Panc1 (cell line): Measurements from ENCODE around the gene LIMK1. TPM values are rescaled to one million over a fixed set of nuclear protein-coding genes. Genes with fewer than 3 reads are reported as not detected.
"Not testable (repeated sequence)": the region's sequence is repeated elsewhere in the genome, so short reads cannot be mapped to it uniquely, and the experiment has no call there.

Experiments used
- ATAC-seq: fragments of 200-7000 bp; cut with Tn5 transposase; 2 replicates; pipeline ENCODE4 v1.9.1; 2020; ENCODE audit warnings: mild to moderate bottlenecking, moderate library complexity
- BruUV-seq: library from RNA; stranded (reverse); fragments of 400-500 nt; replicated peaks from 2 replicates; lab custom pipeline; 2021; lab: Mats Ljungman, UMichigan
- CTCF ChIA-PET: fragments of 300-600 bp; sonication (Branson Sonifier 250); formaldehyde crosslinking; loops from one replicate; lab custom pipeline; 2022; ENCODE audit warnings: antibody characterized with exemption; lab: Charles Lee
- POLR2A ChIA-PET: fragments of 300-600 bp; sonication (Branson Sonifier 250); formaldehyde crosslinking; loops from one replicate; lab custom pipeline; 2022; ENCODE audit warnings: antibody characterized with exemption; lab: Charles Lee
- DNase-seq: peaks from one replicate; pipeline ENCODE4 v3.0.0-alpha.2; 2010; ENCODE audit warnings: low read depth, low spot score
- H3K27ac ChIP-seq: 2 replicates; pipeline ENCODE4 v1.5.1; 2011; ENCODE audit warnings: mild to moderate bottlenecking, low read length, inconsistent platforms
- H3K27me3 ChIP-seq: fragments of 200-500 bp; sonication (Bioruptor generic); 2 replicates; pipeline ENCODE4 v1.6.0; 2014; ENCODE audit warnings: low read length, inconsistent platforms; ENCODE audit not compliant: control insufficient read depth, insufficient read depth
- H3K36me3 ChIP-seq: fragments of 200-500 bp; sonication (Bioruptor generic); 2 replicates; pipeline ENCODE4 v1.5.1; 2014; ENCODE audit warnings: inconsistent platforms, mild to moderate bottlenecking, low read length, moderate library complexity; ENCODE audit not compliant: control insufficient read depth, insufficient read depth
- H3K4me1 ChIP-seq: 2 replicates; pipeline ENCODE4 v1.5.1; 2011; ENCODE audit warnings: inconsistent platforms, mild to moderate bottlenecking, low read length, moderate library complexity; ENCODE audit not compliant: control insufficient read depth, insufficient read depth
- H3K4me3 ChIP-seq, 2 experiments: 2 replicates each; pipeline ENCODE4 v1.5.1; 2011 to 2012; ENCODE audit warnings: low read depth in 2 of 2, low read length in 2 of 2, mild to moderate bottlenecking in 2 of 2, inconsistent platforms in 1 of 2, moderate library complexity in 1 of 2
- H3K9me3 ChIP-seq: fragments of 200-500 bp; sonication (Bioruptor generic); 2 replicates; pipeline ENCODE4 v1.5.1; 2014; ENCODE audit warnings: low read depth, mild to moderate bottlenecking, inconsistent platforms, low read length, moderate library complexity; ENCODE audit not compliant: control insufficient read depth, insufficient read depth
- POLR2AphosphoS5 ChIP-seq: IDR thresholded peaks from 2 replicates; pipeline ENCODE4 v1.6.1; 2012; ENCODE audit warnings: mild to moderate bottlenecking, low read depth, low read length, moderate library complexity
- SIN3A ChIP-seq: IDR thresholded peaks from 2 replicates; pipeline ENCODE4 v1.6.1; 2012; ENCODE audit warnings: low read depth, mild to moderate bottlenecking, low read length, moderate library complexity, borderline replicate concordance; ENCODE audit not compliant: insufficient read depth
- TCF7L2 ChIP-seq: IDR thresholded peaks from 2 replicates; pipeline ENCODE4 v1.6.1; 2011; ENCODE audit warnings: mild to moderate bottlenecking, low read depth, low read length, inconsistent platforms
- in situ Hi-C: cut with HindIII; loops from 2 replicates; pipeline ENCODE4 v1.10.0; 2016; ENCODE audit warnings: low sequenced_read_pairs, low pct_unique_long_range_greater_than_20kb
- intact Hi-C: fragments of 100-400 bp; cut with micrococcal nuclease; formaldehyde crosslinking; loops from one replicate; pipeline ENCODE4 v1.10.0; 2022; ENCODE audit not compliant: unreplicated experiment
- total RNA-seq: library from RNA; stranded (reverse); gene quantifications from one replicate; pipeline ENCODE4 v1.2.1, GENCODE V29; 2021; ENCODE audit not compliant: unreplicated experiment
- TF ChIP-seq, protein P1 (sequence below): fragments of 450-650 bp; IDR thresholded peaks from 2 replicates; pipeline ENCODE4 v1.5.1; 2017; ENCODE audit warnings: mild to moderate bottlenecking
- TF ChIP-seq, protein P2 (sequence below), 2 experiments: IDR thresholded peaks; 2 replicates each; pipeline ENCODE4 v1.6.1; 2011 to 2012; ENCODE audit warnings: low read depth in 2 of 2, control low read depth in 1 of 2, low read length in 1 of 2, mild to moderate bottlenecking in 1 of 2, moderate library complexity in 1 of 2; ENCODE audit not compliant: insufficient read depth in 1 of 2

Gene LIMK1
- total RNA-seq, 1 experiment from 2014 or later: 59.6 TPM

DNA sequence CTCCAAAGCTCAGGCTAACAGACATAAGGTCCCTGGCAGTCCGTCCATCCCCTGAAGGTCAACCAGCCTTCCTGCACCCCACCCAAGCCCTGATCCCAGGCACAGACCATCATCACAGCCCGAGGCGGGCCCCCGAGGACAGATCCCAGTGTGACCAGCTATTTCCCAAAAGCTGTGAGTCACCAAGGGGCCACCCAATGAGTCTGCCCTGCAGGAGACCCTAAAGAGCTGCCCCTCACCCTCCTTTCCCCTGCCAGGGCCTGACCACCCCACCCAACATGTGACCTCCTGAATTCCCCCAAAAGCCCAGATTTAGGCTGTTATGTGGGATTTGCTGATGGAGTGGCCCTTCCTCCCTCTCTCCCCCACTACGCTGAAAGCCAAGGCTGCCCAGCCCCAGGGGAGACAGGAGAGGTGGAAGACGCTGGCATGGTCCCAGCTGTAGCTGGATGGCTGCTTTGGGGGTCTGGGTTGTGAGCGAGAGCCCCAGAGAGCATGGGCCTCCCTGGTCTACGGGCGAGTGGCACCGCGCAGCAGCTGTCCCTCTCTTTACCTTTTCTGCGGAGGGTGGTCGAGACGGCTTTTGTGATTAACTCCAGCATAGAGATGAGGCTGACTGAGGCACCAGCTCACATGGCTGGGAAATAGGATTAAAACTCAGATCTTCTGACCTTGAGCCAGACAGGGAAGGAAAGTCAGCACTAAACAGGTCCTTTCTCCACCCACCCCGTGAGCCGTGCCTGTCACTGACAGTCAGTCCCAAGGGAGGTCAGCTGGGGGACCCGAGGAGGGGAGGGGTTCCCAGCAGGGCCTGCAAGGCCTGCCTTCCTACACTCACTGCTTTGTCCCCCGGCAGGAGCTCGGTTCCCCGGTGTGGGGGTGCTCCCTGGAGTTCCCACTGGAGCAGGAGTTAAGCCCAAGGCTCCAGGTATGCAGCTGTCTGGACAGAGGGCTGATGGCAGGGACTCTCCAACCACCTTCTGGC lies 38.9 kb upstream of the LIMK1 start:
- Histone ChIP-seq H3K9me3 (no peaks in the 10 kb centered on the region), H3K4me1 (peaks cover 4% of the 10 kb centered on the region; the same call in 1 of the 2 replicates), H3K36me3 (no peaks in the 10 kb centered on the region), H3K4me3 (no peak overlapping the region), H3K27me3 (no peaks in the 10 kb centered on the region), H3K27ac (no peak overlapping the region)
- CTCF ChIA-PET: no interaction called here
- BruUV-seq: no TSS peak
- POLR2A ChIA-PET: no interaction called here
- intact Hi-C loops (no loop called here), in situ Hi-C loops (no loop called here)
- TF ChIP-seq, protein P1, sequence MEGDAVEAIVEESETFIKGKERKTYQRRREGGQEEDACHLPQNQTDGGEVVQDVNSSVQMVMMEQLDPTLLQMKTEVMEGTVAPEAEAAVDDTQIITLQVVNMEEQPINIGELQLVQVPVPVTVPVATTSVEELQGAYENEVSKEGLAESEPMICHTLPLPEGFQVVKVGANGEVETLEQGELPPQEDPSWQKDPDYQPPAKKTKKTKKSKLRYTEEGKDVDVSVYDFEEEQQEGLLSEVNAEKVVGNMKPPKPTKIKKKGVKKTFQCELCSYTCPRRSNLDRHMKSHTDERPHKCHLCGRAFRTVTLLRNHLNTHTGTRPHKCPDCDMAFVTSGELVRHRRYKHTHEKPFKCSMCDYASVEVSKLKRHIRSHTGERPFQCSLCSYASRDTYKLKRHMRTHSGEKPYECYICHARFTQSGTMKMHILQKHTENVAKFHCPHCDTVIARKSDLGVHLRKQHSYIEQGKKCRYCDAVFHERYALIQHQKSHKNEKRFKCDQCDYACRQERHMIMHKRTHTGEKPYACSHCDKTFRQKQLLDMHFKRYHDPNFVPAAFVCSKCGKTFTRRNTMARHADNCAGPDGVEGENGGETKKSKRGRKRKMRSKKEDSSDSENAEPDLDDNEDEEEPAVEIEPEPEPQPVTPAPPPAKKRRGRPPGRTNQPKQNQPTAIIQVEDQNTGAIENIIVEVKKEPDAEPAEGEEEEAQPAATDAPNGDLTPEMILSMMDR: no peak
- no peak for TF ChIP-seq TCF7L2
- no peak for TF ChIP-seq SIN3A
- TF ChIP-seq POLR2AphosphoS5: no peak
- TF ChIP-seq, protein P2, sequence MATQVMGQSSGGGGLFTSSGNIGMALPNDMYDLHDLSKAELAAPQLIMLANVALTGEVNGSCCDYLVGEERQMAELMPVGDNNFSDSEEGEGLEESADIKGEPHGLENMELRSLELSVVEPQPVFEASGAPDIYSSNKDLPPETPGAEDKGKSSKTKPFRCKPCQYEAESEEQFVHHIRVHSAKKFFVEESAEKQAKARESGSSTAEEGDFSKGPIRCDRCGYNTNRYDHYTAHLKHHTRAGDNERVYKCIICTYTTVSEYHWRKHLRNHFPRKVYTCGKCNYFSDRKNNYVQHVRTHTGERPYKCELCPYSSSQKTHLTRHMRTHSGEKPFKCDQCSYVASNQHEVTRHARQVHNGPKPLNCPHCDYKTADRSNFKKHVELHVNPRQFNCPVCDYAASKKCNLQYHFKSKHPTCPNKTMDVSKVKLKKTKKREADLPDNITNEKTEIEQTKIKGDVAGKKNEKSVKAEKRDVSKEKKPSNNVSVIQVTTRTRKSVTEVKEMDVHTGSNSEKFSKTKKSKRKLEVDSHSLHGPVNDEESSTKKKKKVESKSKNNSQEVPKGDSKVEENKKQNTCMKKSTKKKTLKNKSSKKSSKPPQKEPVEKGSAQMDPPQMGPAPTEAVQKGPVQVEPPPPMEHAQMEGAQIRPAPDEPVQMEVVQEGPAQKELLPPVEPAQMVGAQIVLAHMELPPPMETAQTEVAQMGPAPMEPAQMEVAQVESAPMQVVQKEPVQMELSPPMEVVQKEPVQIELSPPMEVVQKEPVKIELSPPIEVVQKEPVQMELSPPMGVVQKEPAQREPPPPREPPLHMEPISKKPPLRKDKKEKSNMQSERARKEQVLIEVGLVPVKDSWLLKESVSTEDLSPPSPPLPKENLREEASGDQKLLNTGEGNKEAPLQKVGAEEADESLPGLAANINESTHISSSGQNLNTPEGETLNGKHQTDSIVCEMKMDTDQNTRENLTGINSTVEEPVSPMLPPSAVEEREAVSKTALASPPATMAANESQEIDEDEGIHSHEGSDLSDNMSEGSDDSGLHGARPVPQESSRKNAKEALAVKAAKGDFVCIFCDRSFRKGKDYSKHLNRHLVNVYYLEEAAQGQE (IDR thresholded peaks at IDR 0.05; ENCODE audit: insufficient read depth in 1 of 2, low read depth in 2 of 2, low read length in 1 of 2): no peak
- no peak for ATAC-seq
- no peak for DNase-seq

GRCh38 chr7:74046581-74046980 lies 37.0 kb upstream of the LIMK1 start:
- DNase-seq, ATAC-seq, H3K27me3 ChIP-seq, H3K4me3 ChIP-seq, POLR2A ChIA-PET, intact Hi-C loops, H3K4me1 ChIP-seq, in situ Hi-C loops, H3K27ac ChIP-seq, CTCF ChIA-PET, H3K9me3 ChIP-seq, H3K36me3 ChIP-seq, BruUV-seq: not testable (repeated sequence)
